ENCODE measurements around the gene EMB. TPM values are rescaled to one million over a fixed set of nuclear protein-coding genes. Genes with fewer than 3 reads are reported as not detected.
"Not testable (repeated sequence)": the region's sequence is repeated elsewhere in the genome, so short reads cannot be mapped to it uniquely, and the experiment has no call there.

The EMB gene
- total and polyA plus RNA-seq, 2 experiments from 2014 or later = 8.0 to 9.8 TPM

DNA sequence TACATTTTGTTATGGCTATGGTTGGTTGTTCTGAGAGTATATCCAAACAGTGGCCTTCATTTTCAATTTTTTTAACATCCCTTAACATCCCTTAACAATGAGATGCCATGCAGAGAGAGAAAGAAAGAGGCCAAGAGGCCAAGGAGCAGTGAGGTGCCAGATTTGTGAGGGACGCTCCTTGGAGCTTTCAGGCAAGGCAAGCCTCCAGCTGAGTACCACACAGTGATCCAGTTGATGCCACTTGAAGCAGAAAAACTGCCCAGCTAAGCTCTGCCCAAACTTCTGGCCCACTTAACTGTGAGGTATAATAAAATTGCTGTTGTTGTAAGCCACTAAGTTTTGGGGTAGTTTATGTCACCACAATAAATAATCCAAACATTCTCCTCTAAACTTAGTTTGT, 22.6 kb upstream of the EMB start:
- H3K9me3 ChIP-seq (ENCODE audit: low read depth) = no peaks in the 10 kb centered on the region
- no peaks in the 10 kb centered on the region for H3K4me1 ChIP-seq (ENCODE audit: insufficient read depth)
- no peaks in the 10 kb centered on the region for H3K27me3 ChIP-seq
- H3K4me3 ChIP-seq = no peak overlapping the region
- no peaks in the 10 kb centered on the region for H3K9me2 ChIP-seq (replicated peaks; ENCODE audit: insufficient read depth)
- H3K36me3 ChIP-seq (replicated peaks; ENCODE audit: insufficient read depth, low read depth) = no peaks in the 10 kb centered on the region
- H2AFZ ChIP-seq = no peak overlapping the region
- no peak overlapping the region for H3K4me2 ChIP-seq
- no peak for TF ChIP-seq EZH2 (IDR thresholded peaks at IDR 0.05; ENCODE audit: borderline replicate concordance)
- TF ChIP-seq, protein P1, sequence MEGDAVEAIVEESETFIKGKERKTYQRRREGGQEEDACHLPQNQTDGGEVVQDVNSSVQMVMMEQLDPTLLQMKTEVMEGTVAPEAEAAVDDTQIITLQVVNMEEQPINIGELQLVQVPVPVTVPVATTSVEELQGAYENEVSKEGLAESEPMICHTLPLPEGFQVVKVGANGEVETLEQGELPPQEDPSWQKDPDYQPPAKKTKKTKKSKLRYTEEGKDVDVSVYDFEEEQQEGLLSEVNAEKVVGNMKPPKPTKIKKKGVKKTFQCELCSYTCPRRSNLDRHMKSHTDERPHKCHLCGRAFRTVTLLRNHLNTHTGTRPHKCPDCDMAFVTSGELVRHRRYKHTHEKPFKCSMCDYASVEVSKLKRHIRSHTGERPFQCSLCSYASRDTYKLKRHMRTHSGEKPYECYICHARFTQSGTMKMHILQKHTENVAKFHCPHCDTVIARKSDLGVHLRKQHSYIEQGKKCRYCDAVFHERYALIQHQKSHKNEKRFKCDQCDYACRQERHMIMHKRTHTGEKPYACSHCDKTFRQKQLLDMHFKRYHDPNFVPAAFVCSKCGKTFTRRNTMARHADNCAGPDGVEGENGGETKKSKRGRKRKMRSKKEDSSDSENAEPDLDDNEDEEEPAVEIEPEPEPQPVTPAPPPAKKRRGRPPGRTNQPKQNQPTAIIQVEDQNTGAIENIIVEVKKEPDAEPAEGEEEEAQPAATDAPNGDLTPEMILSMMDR (IDR thresholded peaks at IDR 0.05; ENCODE audit: poor library complexity) = no peak
- TF ChIP-seq EZH2phosphoT487 (IDR thresholded peaks at IDR 0.05; ENCODE audit: low read depth, severe bottlenecking, unreplicated experiment) = no peak
- WGBS (ENCODE audit: low lambda C conversion rate, missing lambda C conversion rate) = 91% methylated on average over 1 of the region's 1 CpG
- no peaks in the 10 kb centered on the region for H3K79me2 ChIP-seq
- H4K20me1 ChIP-seq (ENCODE audit: insufficient read depth, poor library complexity, severe bottlenecking) = no peaks in the 10 kb centered on the region
- no peak for DNase-seq (ENCODE audit: low spot score)
- H3K27ac ChIP-seq = no peak overlapping the region

DNA sequence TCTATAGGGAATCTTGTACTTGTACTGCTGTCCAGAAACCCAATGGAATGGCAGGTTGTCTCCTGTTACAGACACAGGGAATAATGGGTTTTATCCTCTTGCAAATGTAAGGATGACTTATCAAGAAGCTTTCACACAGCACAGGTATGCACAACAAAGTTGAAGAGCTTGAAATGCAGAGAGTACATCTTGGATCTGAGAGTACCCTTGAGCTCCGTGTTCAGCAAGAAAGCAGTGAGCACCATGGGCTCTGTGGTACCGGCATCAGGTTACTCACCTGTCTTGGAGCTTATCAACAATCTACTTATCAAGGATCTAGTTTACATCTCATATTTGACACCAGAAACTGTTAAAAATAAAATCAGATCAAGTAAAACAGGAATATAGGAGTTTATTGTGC, 22.0 kb upstream of the EMB start:
- Histone ChIP-seq H3K27ac (no peak overlapping the region), H2AFZ (no peak overlapping the region), H3K9me3 (ENCODE audit: low read depth) (no peaks in the 10 kb centered on the region), H3K4me1 (ENCODE audit: insufficient read depth) (no peaks in the 10 kb centered on the region), H3K4me3 (no peak overlapping the region), H3K79me2 (no peaks in the 10 kb centered on the region), H3K27me3 (no peaks in the 10 kb centered on the region), H3K9me2 (replicated peaks; ENCODE audit: insufficient read depth) (no peaks in the 10 kb centered on the region), H3K4me2 (no peak overlapping the region), H4K20me1 (ENCODE audit: insufficient read depth, poor library complexity, severe bottlenecking) (no peaks in the 10 kb centered on the region), H3K36me3 (replicated peaks; ENCODE audit: insufficient read depth, low read depth) (no peaks in the 10 kb centered on the region)
- TF ChIP-seq EZH2phosphoT487 (IDR thresholded peaks at IDR 0.05; ENCODE audit: low read depth, severe bottlenecking, unreplicated experiment) (no peak), EZH2 (IDR thresholded peaks at IDR 0.05; ENCODE audit: borderline replicate concordance) (no peak)
- TF ChIP-seq, protein P1 (IDR thresholded peaks at IDR 0.05; ENCODE audit: poor library complexity) = no peak
- WGBS (ENCODE audit: low lambda C conversion rate, missing lambda C conversion rate) = 80% methylated on average over 2 of the region's 2 CpGs
- DNase-seq (ENCODE audit: low spot score) = no peak

DNA sequence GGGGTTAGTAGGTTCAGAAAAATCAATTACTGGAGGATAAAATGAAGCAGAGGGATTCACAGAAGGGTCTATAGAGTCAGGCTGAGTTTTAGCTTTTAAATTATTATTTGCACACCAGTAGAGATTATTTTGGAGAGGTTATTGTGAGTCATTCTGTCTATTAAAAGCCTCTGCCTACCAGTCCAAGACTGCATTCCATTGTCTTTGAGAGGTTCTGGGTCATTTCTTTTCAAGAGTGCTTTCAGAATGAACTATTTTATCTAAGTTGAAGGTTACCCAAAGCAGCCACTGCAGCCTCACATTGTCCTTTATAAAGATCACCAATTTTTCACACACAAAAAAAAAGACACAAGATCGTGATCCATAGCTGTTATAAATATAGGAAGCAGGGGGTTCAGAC, 21.5 kb upstream of the EMB start:
- H3K36me3 ChIP-seq (replicated peaks; ENCODE audit: insufficient read depth, low read depth); H3K79me2 ChIP-seq; H3K9me2 ChIP-seq (replicated peaks; ENCODE audit: insufficient read depth); H3K27me3 ChIP-seq; H3K4me1 ChIP-seq (ENCODE audit: insufficient read depth); H3K27ac ChIP-seq; DNase-seq (ENCODE audit: low spot score); H4K20me1 ChIP-seq (ENCODE audit: insufficient read depth, poor library complexity, severe bottlenecking); H3K4me3 ChIP-seq; H3K9me3 ChIP-seq (ENCODE audit: low read depth); H2AFZ ChIP-seq; H3K4me2 ChIP-seq: not testable (repeated sequence)
- 86% methylated on average over 1 of the region's 1 CpG for WGBS (ENCODE audit: low lambda C conversion rate, missing lambda C conversion rate)

DNA sequence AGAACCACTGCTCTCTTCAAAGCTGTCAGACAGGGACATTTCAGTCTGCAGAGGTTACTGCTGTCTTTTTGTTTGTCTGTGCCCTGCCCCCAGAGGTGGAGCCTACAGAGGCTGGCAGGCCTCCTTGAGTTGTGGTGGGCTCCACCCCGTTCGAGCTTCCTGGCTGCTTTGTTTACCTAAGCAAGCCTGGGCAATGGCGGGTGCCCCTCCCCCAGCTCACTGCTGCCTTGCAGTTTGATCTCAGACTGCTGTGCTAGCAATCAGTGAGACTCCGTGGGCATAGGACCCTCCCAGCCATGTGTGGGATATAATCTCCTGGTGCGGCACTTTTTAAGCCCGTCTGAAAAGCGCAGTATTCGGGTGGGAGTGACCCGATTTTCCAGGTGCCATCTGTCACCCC, 17.3 kb upstream of the EMB start:
- H3K4me3 ChIP-seq; DNase-seq (ENCODE audit: low spot score); H3K27ac ChIP-seq; H3K9me2 ChIP-seq (replicated peaks; ENCODE audit: insufficient read depth); H3K4me1 ChIP-seq (ENCODE audit: insufficient read depth); H4K20me1 ChIP-seq (ENCODE audit: insufficient read depth, poor library complexity, severe bottlenecking); H3K9me3 ChIP-seq (ENCODE audit: low read depth); H3K79me2 ChIP-seq; H3K36me3 ChIP-seq (replicated peaks; ENCODE audit: insufficient read depth, low read depth); H3K4me2 ChIP-seq; H3K27me3 ChIP-seq; H2AFZ ChIP-seq: not testable (repeated sequence)
- 75% methylated on average over 9 of the region's 9 CpGs for WGBS (ENCODE audit: low lambda C conversion rate, missing lambda C conversion rate)

DNA sequence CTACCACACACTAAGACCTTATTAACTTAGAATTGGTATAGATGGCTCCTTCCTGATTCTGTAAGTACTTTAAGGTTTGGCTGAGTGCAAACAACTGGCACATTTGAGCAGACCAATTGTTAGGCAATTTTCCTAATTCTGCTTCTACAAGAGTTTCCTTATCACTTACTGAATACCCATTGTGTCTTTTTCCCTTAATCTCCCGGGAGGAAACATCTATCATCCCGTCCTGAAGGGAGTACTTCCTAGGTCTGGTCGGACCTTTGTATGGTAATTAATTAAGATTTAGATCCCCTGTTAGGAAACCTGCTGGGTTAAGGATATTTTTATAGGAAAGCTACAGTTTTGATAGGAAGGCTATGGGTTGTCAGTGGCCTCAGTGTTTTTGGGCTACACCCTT, 8.2 kb upstream of the EMB start:
- H3K4me3 ChIP-seq; H3K36me3 ChIP-seq (replicated peaks; ENCODE audit: insufficient read depth, low read depth); H2AFZ ChIP-seq; H3K79me2 ChIP-seq; H3K27me3 ChIP-seq; H3K27ac ChIP-seq; H4K20me1 ChIP-seq (ENCODE audit: insufficient read depth, poor library complexity, severe bottlenecking); H3K4me2 ChIP-seq; H3K9me3 ChIP-seq (ENCODE audit: low read depth); H3K9me2 ChIP-seq (replicated peaks; ENCODE audit: insufficient read depth); H3K4me1 ChIP-seq (ENCODE audit: insufficient read depth); DNase-seq (ENCODE audit: low spot score): not testable (repeated sequence)
- 41% methylated on average over 3 of the region's 3 CpGs for WGBS (ENCODE audit: low lambda C conversion rate, missing lambda C conversion rate)

Measured in hepatocyte (in vitro differentiated cells).